CD4-positive, alpha-beta T cell treated with Interleukin-12 subunit alpha and Interleukin-12 subunit beta, for 1 hour (primary cell): ENCODE data around the gene C2orf69.
A peak's percentile ranks its signal among the peaks of the same experiment; 100 is the strongest.

ENCODE experiments used
- DNase-seq: peaks from one replicate; pipeline ENCODE4 v3.0.0-alpha.2; 2020

The C2orf69 gene

DNA sequence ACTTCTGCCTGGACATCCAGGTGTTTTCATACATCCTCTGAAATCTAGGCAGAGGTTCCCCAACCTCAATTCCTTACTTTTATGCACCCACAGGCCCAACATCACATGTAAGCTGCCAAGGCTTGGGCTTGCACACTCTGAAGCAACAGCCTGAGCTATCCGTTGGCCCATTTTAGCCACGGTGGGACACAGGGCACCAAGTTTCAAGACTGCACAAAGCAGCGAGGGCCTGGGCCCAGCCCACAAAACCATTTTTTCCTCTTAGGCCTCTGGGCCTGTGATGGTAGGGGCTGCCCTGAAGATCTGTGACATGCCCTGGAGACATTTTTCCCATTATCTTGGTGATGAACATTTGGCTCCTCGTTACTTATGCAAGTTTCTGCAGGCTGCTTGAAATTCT, 5.9 kb downstream of the C2orf69 start:
- no peak for DNase-seq

DNA sequence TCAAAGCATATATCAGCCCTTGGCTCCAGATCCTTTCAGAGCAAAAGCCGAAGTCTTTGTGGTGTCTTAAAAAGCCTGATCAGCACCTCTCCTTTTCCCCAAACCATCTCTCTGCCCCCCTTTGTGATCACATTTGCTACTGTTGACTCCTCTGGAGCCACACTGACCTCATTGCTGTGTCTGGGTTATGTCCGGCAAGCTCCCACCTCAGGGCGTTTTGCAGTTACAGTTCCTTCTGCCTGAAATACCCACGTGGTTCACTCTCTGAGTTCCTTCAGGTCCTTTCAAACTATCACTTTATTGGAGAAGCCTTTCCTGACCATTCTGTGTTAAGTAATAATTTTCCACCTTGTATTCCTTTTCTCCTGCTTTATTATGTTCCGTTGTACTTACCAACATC, 11.8 kb downstream of the C2orf69 start:
- no peak for DNase-seq

- no peak for DNase-seq
These were observed 12.8 kb downstream of the C2orf69 start for GRCh38 chr2:199923924-199924323.

DNA sequence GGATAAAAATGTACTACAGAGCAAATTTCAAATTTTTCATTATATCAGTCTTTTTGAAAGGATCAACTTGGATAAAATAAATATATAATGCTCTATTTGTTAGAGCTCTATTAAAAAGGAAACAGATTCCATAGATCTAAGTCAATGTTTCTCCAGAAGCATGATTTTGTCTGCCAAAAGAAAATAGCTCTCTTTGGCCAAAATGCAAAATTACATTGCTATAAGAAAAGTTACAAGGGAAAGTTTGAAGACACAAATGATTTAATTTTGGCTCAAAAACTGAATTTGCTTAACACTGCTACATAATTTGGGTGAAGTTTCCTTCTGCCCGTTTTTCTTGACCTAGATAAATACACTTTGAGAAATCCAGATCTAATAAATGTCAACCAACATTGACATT, 15.7 kb downstream of the C2orf69 start:
- no peak for DNase-seq

DNA sequence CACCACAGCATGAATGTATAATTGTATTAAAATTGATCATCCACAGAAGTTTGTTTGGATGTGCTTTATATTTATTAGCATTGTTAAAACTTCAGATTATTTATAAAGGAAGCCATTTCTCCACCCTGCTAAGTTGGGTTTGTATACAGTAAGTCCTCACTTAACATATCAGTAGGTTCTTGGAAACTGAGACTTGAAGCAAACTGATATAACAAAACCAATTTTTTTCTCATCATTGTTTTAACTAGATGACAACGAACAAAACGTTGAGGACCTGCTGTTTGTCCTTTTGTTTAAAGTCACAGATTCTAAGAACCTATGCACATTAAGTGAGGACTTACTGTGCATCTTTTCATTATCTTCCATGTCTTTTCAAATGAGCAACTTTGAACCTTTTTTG, 17.1 kb downstream of the C2orf69 start:
- no peak for DNase-seq

DNA sequence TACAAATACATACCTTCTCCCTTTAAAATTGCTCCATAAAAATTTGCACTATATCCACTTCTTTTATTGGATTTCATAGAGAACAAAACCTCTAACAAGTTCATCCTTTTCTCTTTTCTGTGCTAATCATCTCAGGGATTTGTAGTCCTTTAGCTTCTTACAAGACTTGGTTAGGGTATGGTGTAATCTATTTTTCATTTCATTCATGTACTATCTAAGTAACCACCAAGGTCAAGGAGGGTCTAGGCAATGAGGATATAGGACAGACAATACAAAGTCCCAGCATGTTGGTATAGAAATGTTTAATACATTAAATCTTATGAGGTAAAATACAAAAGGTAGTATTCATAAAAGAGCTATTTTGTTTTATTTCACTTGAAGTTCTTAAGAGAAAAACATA, 17.5 kb downstream of the C2orf69 start:
- DNase-seq, result no peak

GRCh38 chr2:199929262-199929661, 18.2 kb downstream of the C2orf69 start:
- no peak for DNase-seq

DNA sequence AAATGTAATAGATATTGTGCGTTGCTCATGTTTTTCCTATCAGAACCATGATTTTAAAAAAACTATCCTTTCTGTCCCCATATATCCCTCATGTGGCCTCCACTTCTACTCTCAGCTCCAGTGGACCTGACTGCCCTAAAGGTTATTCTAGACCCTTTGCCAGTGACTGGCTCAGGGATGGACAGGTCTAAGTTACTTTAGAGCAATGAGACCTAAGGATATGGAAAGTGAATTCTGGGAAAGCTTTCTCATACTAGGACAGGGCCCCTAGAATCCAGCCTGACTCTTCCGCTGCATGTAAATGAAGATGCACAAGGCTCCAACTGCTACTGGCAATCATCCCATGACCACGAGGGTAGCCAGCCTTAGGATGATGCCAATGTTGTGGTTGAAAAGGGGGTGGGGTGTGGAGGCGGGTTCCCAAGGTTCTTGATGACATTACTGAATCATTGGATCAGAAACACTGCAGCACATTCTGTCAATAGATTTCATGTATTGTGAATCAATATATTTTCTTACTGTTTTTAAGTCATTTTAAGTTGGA, 21.3 kb downstream of the C2orf69 start:
- no peak for DNase-seq

- DNase-seq, result no peak
These were observed 22.4 kb downstream of the C2orf69 start for GRCh38 chr2:199933466-199933865.

- DNase-seq, result no peak
These were observed 25.5 kb downstream of the C2orf69 start for GRCh38 chr2:199936554-199936953.

DNA sequence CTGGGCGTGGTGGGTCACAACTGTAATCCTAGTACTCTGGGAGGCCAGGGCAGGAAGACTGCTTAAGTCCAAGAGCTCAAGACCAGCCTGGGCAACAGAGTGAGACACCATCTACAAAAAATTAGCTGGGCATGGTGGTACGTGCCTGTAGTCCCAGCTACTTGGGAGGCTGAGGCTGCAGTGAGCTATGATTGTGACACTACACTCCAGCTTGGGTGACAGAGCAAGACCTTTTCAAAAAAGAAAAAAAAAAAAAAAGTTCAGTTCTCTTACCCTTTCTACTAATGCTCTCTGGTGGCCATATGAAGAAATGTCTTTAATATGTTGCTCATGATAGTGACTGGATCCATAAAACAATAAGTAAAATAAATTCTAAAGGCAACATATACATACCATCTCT, 29.3 kb downstream of the C2orf69 start:
- no peak for DNase-seq

GRCh38 chr2:199943373-199943772, 32.3 kb downstream of the C2orf69 start:
- DNase-seq, result no peak

DNA sequence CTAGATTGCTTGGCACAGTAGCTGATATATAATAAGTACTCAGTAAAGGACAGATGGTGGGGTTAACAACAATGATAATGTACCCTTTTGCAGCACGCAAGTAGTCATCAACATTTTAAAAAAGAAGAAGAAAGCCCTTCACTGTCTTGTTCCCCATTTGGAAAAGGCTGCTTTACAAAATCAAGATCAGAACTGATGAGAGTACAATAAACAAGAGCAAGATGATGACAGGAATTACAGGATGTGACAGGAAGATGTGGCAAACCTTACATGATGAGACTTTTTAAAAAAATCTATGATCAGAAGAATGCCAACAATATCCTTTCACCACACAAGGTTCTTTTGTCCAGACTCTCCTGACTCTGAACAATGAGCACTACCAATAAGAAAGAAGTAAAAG, 35.1 kb downstream of the C2orf69 start:
- no peak for DNase-seq

DNA sequence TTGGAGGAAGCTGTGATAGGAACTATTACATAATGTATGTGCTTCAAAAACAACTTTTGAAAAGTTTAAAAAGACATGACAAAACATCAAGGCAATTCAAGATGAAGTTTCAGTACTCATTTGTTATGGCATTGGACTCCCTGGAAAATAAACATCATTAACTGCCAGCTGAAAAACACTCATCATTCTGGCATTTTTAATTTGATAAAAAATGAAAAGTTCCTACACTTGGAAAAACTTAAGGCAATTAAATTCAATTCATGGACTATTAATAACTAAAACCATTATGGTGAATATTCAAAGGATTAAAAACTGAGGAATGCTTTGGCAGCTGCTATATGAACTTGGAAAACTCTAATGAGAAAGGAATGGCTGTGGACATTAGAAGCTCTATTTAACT, 35.7 kb downstream of the C2orf69 start:
- no peak for DNase-seq

DNA sequence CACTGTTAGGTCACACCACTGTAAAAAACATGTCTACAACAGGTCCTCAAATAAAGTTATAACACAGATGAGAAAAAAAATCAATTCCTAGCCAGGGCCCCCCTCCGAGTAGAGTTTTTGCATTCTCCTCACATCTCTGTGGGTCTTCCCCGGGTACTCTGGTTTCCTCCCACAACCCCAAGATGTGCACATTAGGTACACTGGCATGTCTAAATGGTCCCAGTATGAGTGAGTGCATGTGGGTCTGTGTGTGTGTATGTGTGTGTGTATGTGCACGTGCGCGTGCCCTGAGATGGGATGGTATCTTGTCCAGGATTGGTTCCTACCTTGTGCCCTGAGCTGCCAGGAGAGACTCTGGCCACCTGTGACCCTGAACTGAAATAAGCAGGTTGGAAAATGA, 39.3 kb downstream of the C2orf69 start:
- no peak for DNase-seq

- DNase-seq, result no peak
These were observed 39.9 kb downstream of the C2orf69 start for GRCh38 chr2:199951023-199951422.

DNA sequence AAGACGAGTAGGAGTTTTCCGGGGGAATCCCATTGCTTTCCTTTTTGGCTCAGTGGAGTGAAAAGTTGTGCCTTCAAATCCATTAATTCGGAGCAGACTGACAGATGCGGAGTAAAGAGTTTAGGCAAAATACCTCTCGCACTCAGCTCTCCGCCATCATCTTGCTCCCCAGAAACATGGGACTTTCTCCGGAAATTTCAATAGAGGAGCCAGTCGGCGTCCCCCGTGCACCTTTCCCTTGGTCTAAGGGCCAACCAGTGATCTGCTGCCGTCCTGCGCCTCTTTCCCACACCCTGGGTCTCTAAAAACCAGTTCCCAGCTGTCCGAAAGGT, 43.9 kb downstream of the C2orf69 start:
- no peak for DNase-seq

DNA sequence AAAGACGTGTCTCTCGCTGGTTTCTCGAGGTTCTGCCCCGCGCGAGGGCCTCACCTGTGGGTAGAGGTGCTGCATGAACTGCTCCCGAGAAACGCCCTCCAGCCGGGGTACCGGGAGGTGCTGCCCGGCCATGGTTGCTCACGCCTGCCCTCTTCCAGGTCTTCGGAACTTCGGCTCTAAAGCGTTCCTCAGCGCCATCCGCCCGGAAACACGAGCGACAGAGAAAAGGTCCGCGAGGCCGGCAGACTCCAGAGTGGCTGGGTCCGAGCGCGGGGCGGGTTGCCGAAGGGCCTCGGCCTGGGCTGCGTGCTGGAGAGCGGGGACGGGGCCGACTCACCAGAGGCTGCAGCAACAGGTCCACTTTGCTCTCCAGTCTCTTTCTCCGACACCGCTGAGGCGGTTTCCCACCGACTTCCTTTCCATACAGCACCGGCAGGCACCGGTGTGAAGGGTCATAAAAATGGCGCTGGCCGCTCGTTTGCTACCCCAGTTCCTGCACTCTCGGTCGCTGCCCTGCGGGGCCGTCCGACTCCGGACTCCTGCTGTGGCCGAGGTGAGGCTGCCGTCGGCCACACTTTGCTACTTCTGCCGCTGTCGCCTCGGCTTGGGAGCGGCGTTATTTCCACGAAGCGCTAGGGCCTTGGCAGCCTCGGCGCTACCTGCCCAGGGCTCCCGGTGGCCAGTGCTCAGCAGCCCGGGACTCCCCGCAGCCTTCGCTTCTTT, 44.4 kb downstream of the C2orf69 start, which contains the start of the genes MAIP1 and TYW5:
Gene MAIP1, plus strand, starts transcription at position 244 of the 723 bp plus-strand sequence. Its CDS starts 217 bp downstream, at position 461.
Gene TYW5, minus strand, starts transcription at position 153 of the 723 bp plus-strand sequence. Its CDS starts 21 bp downstream, at position 132.
- peak; percentile 78 for DNase-seq

GRCh38 chr2:199956062-199956380, 44.9 kb downstream of the C2orf69 start:
- no peak for DNase-seq

- DNase-seq, result no peak
These were observed 46.9 kb downstream of the C2orf69 start for GRCh38 chr2:199958014-199958413.

DNA sequence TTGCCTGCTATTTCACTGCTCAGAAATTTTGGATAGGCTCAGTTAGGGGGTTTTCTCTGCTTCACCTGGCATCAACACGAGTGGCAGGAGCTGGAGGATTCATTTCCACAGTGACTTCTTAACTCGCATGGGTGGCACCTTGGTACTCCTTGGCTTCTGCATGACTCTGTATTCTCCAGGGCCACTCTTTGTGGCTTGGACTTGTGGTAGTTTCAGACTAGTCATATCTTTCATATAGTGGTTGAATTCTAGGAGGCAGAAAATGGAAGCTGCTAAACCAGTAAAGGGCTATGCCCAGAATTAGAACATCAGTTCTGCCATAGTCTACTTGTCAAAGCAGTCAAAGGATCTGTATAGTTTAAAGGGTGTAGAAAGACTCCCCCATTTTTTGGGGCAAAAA, 51.1 kb downstream of the C2orf69 start:
- DNase-seq, result no peak

DNA sequence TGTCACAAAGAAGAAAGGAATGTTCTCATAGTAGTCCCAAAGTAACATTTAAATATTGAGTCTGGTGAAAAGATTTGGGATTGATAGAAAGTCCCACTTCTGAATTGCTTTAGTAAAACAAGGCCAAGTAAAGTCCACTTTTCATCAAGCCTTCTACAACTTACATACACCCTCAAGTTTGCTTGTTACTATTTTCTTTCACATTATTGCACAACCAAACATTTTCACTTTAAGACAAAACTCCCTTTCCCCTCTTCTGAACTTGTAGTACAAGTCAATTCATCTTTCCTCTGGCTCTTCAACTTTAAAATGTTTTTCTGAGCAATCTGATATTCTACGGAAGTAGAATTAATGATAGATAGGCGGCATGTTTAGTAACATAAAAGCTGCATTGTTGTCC, 55.3 kb downstream of the C2orf69 start:
- no peak for DNase-seq

DNA sequence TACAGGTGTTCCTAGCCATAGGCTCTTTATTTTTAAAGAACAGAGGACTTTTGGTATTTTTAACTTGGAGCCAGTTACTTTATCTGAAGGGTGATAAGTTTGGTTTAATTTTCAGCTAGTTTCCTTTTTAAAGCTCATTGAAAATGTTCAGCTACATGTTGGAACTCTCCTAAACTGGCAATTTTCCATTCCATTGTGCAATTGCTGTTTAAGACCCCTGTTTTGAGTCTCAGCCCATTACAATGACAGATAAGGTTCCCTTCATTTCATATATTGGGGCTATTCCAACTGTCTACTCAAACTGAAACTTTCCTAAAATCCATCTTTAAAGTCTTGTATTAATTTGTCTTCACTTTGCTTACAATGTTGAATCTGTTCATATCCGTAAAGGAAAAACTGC, 55.9 kb downstream of the C2orf69 start:
- DNase-seq, result no peak

GRCh38 chr2:199968126-199968525, 57.0 kb downstream of the C2orf69 start:
- DNase-seq, result no peak

GRCh38 chr2:199972088-199972626, 61.1 kb downstream of the C2orf69 start:
- no peak for DNase-seq
